PC-3 (cell line): Measurements from ENCODE around the gene RSPH6A.

ENCODE experiments used
- EZH2phosphoT487 ChIP-seq: fragments of 300-600 bp; sonication (generic); IDR thresholded peaks from 2 replicates; pipeline ENCODE4 v1.6.1; 2018; ENCODE audit warnings: mild to moderate bottlenecking, antibody characterized with exemption, low read length, borderline replicate concordance
- TF ChIP-seq, protein P1 (sequence below): fragments of 300-600 bp; sonication (generic); conservative IDR thresholded peaks from 2 replicates; pipeline ENCODE4 v1.5.1; 2017; ENCODE audit warnings: antibody characterized with exemption, low read depth, mild to moderate bottlenecking, low read length

DNA sequence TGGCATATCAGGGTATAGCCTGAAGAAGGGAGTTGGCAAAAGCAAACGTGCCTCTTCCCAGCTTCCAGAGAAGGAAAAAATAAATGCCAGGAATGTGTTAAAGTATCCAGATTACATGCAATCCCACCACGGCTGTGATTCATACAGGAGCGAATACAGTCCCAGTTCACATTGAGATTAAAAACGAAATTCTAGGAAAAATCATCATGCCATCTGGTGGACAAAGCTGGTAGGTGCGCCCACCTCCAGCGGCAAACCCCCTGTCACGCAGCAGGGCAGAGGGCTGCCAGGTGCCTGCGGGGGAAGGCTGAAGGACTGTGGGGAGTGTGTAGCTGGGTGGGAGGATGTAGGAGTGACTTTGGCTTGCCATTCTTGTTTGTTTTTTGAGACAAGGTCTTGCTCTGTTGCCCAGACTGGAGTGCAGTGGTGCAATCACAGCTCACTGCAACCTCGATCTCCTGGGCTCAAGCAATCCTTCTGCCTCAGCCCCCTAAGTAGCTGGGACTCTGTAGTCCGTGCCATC is 16.1 kb downstream of the RSPH6A start:
- TF ChIP-seq, protein P1, sequence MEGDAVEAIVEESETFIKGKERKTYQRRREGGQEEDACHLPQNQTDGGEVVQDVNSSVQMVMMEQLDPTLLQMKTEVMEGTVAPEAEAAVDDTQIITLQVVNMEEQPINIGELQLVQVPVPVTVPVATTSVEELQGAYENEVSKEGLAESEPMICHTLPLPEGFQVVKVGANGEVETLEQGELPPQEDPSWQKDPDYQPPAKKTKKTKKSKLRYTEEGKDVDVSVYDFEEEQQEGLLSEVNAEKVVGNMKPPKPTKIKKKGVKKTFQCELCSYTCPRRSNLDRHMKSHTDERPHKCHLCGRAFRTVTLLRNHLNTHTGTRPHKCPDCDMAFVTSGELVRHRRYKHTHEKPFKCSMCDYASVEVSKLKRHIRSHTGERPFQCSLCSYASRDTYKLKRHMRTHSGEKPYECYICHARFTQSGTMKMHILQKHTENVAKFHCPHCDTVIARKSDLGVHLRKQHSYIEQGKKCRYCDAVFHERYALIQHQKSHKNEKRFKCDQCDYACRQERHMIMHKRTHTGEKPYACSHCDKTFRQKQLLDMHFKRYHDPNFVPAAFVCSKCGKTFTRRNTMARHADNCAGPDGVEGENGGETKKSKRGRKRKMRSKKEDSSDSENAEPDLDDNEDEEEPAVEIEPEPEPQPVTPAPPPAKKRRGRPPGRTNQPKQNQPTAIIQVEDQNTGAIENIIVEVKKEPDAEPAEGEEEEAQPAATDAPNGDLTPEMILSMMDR: peak; percentile 70
- TF ChIP-seq EZH2phosphoT487: no peak
